Right lobe of liver (tissue), 6 donors: ENCODE data around the gene SCRT2. TPM values are rescaled to one million over a fixed set of nuclear protein-coding genes. Genes with fewer than 3 reads are reported as not detected.

ENCODE experiments used
- ATAC-seq, 4 donors: fragments of 200-7000 bp; cut with Tn5 transposase; one replicate each; pipeline ENCODE4 v1.9.1; 2020; ENCODE audit warnings: mild to moderate bottlenecking in 4 of 4, moderate library complexity in 4 of 4
- DNase-seq, 3 donors: peaks; one replicate each; pipeline ENCODE4 v3.0.0-alpha.2; 2020
- H3K27ac ChIP-seq, 3 donors: fragments of 200-600 bp; one replicate each; pipeline ENCODE4 v1.8.0; 2022
- H3K27me3 ChIP-seq, 2 donors: fragments of 200-600 bp; one replicate each; pipeline ENCODE4 v1.8.0; 2022
- H3K36me3 ChIP-seq, 4 donors: fragments of 200-600 bp; sonication (generic) in 1 of 4; one replicate each; pipeline versions ENCODE4 v1.5.1 to v1.8.0; 2017 to 2022; ENCODE audit warnings: control low read depth in 1 of 4
- H3K4me1 ChIP-seq, 4 donors: fragments of 200-600 bp; sonication (generic) in 1 of 4; one replicate each; pipeline versions ENCODE4 v1.5.1 to v1.8.0; 2017 to 2022; ENCODE audit warnings: control low read depth in 1 of 4
- H3K4me3 ChIP-seq, 3 donors: fragments of 200-600 bp; one replicate each; pipeline ENCODE4 v1.8.0; 2022
- H3K9me3 ChIP-seq, 4 donors: fragments of 200-600 bp; sonication (generic) in 1 of 4; one replicate each; pipeline versions ENCODE4 v1.5.1 to v1.8.0; 2017 to 2022; ENCODE audit warnings: control low read depth in 1 of 4
- CTCF ChIP-seq, 4 donors: fragments of 200-600 bp in 3 of 4; fragments of 450-650 bp in 1 of 4; IDR thresholded peaks; one replicate each; pipeline versions ENCODE4 v1.5.1 to v1.8.0; 2016 to 2022; ENCODE audit warnings: antibody characterized with exemption in 4 of 4, mild to moderate bottlenecking in 2 of 4
- POLR2A ChIP-seq: fragments of 450-650 bp; IDR thresholded peaks from one replicate; pipeline ENCODE4 v1.6.1; 2017; ENCODE audit warnings: antibody characterized with exemption, mild to moderate bottlenecking
- WGBS: methylation state at CpG from one replicate; pipeline ENCODE4 v1.1.6; 2018; ENCODE audit warnings: low coverage, low lambda C conversion rate; ENCODE audit not compliant: insufficient coverage; ENCODE audit errors: missing lambda C conversion rate; 5-methylcytosine and 5-hydroxymethylcytosine counted together
- intact Hi-C, 2 donors: fragments of 100-400 bp; cut with DNase I; formaldehyde crosslinking; loops; one replicate each; pipeline versions ENCODE4 v1.11.2 to v1.14.1; 2022
- total RNA-seq, 6 experiments: library from RNA; depleted of rRNA in 2 of 6; stranded (reverse); fragments of >200 nt in 2 of 6; fragmentation: NEBNext Ultra II Directional in 3 of 6; extraction: Animal tissue kit (Norgen Biotek cat#: 25700) in 3 of 6; gene quantifications; one replicate each; pipeline versions ENCODE4 v1.1.0 to v1.2.4, GENCODE V29; 2016 to 2023
- donor health status: DM: no; HTN: yes; CAD: no.
- donor health status: DM: no; HTN: no; CAD: no.
- donor health status: DM: no; HTN: no; CAD: no.
- donor health status: DM: no; HTN: yes; CAD: no.
- donor health status: DM: no; HTN: yes; CAD: no.

The SCRT2 gene
- total RNA-seq, 6 experiments from 2014 or later, result not detected

- 54% methylated on average over 2 of the region's 2 CpGs for WGBS
- Histone ChIP-seq H3K27ac (no peak overlapping the region), H3K36me3 (no peaks in the 10 kb centered on the region), H3K4me3 (no peak overlapping the region), H3K9me3 (no peaks in the 10 kb centered on the region), H3K4me1 (no peaks in the 10 kb centered on the region), H3K27me3 (peaks cover 0 to 4% of the 10 kb centered on the region in 2 donors)
- no peak for TF ChIP-seq CTCF (IDR thresholded peaks at IDR 0.05)
- TF ChIP-seq POLR2A, result no peak
- no peak for ATAC-seq
- DNase-seq, result no peak
- intact Hi-C loops, result no loop called here
Measured at GRCh38 chr20:714453-714852, 38.9 kb upstream of the SCRT2 start.

- TF ChIP-seq CTCF (IDR thresholded peaks at IDR 0.05) (no peak), POLR2A (no peak)
- no peak overlapping the region for H3K4me3 ChIP-seq
- no peak for DNase-seq
- H3K27me3 ChIP-seq, result peaks cover 0 to 5% of the 10 kb centered on the region in 2 donors
- no peak overlapping the region for H3K27ac ChIP-seq
- intact Hi-C loops, result no loop called here
- WGBS, result 80% methylated on average over 1 of the region's 2 CpGs
- no peaks in the 10 kb centered on the region for H3K36me3 ChIP-seq
- no peaks in the 10 kb centered on the region for H3K4me1 ChIP-seq
- H3K9me3 ChIP-seq, result no peaks in the 10 kb centered on the region
- ATAC-seq, result peak in 1 of 4 donors; percentile 30
Measured at GRCh38 chr20:711576-711975, 36.0 kb upstream of the SCRT2 start.

GRCh38 chr20:710780-711450 is 35.3 kb upstream of the SCRT2 start:
- no peak for DNase-seq
- intact Hi-C loops, result no loop called here
- Histone ChIP-seq H3K4me3 (no peak overlapping the region), H3K27ac (no peak overlapping the region), H3K4me1 (no peaks in the 10 kb centered on the region), H3K27me3 (peaks cover 0 to 5% of the 10 kb centered on the region in 2 donors), H3K9me3 (no peaks in the 10 kb centered on the region), H3K36me3 (no peaks in the 10 kb centered on the region)
- 57% methylated on average over 11 of the region's 19 CpGs for WGBS
- no peak for ATAC-seq
- no peak for TF ChIP-seq CTCF (IDR thresholded peaks at IDR 0.05)
- TF ChIP-seq POLR2A, result no peak

GRCh38 chr20:709991-710779 is 34.6 kb upstream of the SCRT2 start:
- no peaks in the 10 kb centered on the region for H3K9me3 ChIP-seq
- no peak overlapping the region for H3K27ac ChIP-seq
- no peak for DNase-seq
- no peak overlapping the region for H3K4me3 ChIP-seq
- H3K27me3 ChIP-seq, result peaks cover 0 to 5% of the 10 kb centered on the region in 2 donors
- ATAC-seq, result no peak
- no peaks in the 10 kb centered on the region for H3K36me3 ChIP-seq
- 20% methylated on average over 23 of the region's 65 CpGs for WGBS
- intact Hi-C loops, result no loop called here
- TF ChIP-seq POLR2A, result no peak
- H3K4me1 ChIP-seq, result no peaks in the 10 kb centered on the region

- TF ChIP-seq CTCF (IDR thresholded peaks at IDR 0.05) (no peak), POLR2A (no peak)
- DNase-seq, result peak in 1 of 3 donors; percentile 33
- Histone ChIP-seq H3K27ac (no peak overlapping the region), H3K9me3 (no peaks in the 10 kb centered on the region), H3K4me1 (no peaks in the 10 kb centered on the region), H3K36me3 (no peaks in the 10 kb centered on the region), H3K4me3 (no peak overlapping the region), H3K27me3 (peaks cover 0 to 5% of the 10 kb centered on the region in 2 donors)
- WGBS, result 6% methylated on average over 9 of the region's 20 CpGs
- no peak for ATAC-seq
- intact Hi-C loops, result no loop called here
Measured at GRCh38 chr20:709423-709822, 33.8 kb upstream of the SCRT2 start.
